Inflammatory macrophage treated with lipopolysaccharide for 4 hours (primary cell): Measurements from ENCODE around the gene MYO9A.

Experiments
- DNase-seq: peaks from one replicate; pipeline ENCODE4 v3.0.0-alpha.2; 2020

The MYO9A gene

DNA sequence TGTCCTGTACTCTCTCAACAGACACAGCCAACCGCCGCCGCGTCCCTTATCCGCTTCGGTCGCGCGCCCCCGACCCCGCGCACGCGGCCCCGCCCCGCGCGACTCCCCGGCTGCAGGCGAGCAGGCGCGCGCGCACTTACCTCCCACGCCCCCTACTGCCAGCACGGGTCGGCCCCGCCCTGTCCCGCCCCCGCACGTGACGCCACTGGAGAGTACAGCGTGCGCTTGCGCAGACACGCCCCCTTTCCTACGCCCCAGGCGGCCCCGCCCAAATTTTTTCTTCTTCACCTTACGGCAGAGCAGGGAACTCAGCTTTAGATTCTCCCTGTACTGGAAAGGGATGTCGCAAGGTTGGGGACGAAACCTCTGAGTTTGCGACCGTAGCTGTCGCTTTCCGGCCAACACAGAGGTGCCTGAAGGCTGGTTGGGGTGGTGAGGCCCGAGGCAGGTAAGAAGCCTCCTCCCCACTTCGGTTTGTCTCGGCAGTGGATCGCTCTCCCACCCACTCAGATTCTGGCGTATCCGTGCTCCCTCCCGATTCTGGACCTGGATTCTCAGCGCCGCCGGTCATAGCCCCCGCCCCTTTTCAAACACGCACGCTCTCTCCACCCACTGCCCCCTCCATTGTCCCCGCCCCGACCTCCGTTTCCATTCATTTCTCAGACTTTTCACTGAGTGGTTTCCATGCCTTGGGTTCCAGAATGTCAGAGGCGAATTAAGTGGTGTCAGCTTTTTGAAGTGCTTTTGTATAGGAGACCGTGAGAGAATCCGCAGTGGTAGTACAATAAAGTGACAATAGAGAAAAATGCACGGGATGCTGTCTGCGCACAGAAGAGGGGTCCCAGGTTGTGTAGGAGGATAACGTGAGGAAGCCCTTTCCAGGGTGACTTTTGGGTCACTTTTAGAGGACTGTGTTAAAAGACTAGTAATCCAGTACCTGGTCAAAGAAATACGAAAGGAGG, at the start of gene MYO9A, which contains the start of gene SENP8:
MYO9A (minus strand) TSS at position 134 of the 962 bp plus-strand sequence. CDS start 71,587 bp downstream, outside the sequence.
SENP8 (plus strand) TSS at position 387 of the 962 bp plus-strand sequence. CDS start 21,221 bp downstream, outside the sequence.
- peak; percentile 99 for DNase-seq

DNA sequence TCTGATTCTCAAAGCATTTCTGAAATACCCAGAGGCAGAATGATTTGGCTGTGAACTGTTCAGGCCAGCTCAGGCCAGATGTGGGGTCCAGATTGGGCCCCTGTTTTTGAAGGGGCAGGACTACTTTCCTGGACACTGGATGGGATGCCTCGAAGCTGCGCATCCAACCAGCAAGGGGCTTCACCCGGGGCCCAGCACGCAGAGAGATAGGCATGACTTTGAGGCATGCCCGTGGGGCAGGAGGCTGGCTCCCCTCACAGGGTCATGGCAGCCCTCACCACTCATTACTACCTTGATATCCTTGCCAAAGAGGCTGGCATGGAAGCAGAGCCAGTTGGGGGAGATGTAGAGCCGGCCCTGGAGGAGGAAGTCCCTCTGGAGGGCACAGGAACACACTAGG, 49.5 kb upstream of the MYO9A start:
- no peak for DNase-seq

DNA sequence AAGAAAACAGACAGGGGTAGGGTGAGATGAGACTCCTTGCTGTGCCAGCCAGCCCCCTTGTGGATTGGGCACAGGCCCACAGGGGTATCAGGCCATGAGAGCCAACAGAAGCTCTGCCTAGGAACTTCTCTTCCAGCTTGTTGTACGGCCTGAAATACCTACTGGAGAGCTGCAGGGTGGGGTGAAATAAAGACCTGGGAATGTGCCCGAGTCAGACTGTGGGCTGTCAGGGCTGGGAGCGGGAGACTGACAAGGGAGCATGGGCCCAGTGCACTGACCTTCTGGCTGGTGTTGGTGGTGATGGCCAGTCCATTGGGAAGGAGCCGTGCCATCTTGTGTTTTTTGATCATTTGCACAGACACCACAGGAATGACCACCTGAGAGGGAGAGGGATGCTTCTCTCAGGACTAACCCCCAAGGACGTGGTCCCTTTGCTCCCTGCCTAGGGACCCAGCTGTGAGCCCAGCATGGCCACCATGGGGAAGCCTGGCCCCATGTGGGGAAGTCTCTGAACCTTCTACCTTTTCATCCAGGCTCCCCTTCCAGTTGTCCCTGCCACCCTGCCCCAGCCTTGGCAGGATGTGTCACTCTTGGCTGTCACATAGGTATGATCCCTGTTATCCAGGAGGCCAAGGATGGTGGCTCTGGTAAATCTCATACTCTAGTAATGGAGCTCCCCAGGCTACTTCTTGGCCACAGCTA, 48.9 kb upstream of the MYO9A start:
- no peak for DNase-seq

DNA sequence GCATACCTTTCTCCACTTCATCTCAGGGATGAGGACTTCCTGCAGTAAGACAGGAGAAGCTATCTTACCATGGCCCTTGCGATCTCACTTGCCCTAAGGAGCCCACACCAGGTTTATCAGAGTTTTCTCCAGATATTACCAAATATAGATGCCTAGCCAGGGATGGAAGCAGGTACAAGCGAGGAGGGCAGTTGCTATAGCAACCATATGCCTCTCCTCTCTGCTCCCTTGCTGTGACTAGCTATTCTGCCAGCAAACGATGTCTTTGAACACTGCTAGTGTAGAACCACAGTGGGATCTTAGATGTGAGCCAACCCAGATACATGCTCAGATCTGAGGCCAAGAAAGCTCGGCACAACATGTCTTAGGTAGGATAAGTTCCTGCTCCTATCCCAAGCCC, 45.8 kb upstream of the MYO9A start:
- DNase-seq = no peak

DNA sequence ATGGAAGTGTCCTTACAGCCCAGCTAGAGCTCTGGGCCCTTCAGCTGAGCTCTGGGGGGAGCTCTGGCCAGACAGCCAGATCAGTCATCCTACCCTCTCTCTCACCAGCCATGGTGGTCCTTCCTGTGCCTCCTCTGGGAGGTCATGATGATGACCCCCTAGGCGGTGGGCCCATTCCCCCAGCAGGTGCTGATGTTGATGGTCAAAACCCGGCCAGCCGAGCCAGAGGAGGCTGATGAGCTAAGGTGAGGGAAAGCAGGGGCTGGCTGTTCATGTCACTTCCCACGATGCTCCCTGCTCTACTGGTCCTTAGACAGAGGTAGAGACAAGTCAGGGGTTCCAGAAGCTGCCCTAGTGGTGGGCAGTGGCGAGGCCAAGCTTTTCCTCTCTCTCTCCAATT, 44.6 kb upstream of the MYO9A start:
- no peak for DNase-seq

- no peak for DNase-seq
Measured at GRCh38 chr15:72161361-72162132, 43.6 kb upstream of the MYO9A start.

- DNase-seq = no peak
Measured at GRCh38 chr15:72160696-72161245, 42.8 kb upstream of the MYO9A start.

- peak; percentile 68 for DNase-seq
Measured at GRCh38 chr15:72156928-72157327, 39.0 kb upstream of the MYO9A start.

DNA sequence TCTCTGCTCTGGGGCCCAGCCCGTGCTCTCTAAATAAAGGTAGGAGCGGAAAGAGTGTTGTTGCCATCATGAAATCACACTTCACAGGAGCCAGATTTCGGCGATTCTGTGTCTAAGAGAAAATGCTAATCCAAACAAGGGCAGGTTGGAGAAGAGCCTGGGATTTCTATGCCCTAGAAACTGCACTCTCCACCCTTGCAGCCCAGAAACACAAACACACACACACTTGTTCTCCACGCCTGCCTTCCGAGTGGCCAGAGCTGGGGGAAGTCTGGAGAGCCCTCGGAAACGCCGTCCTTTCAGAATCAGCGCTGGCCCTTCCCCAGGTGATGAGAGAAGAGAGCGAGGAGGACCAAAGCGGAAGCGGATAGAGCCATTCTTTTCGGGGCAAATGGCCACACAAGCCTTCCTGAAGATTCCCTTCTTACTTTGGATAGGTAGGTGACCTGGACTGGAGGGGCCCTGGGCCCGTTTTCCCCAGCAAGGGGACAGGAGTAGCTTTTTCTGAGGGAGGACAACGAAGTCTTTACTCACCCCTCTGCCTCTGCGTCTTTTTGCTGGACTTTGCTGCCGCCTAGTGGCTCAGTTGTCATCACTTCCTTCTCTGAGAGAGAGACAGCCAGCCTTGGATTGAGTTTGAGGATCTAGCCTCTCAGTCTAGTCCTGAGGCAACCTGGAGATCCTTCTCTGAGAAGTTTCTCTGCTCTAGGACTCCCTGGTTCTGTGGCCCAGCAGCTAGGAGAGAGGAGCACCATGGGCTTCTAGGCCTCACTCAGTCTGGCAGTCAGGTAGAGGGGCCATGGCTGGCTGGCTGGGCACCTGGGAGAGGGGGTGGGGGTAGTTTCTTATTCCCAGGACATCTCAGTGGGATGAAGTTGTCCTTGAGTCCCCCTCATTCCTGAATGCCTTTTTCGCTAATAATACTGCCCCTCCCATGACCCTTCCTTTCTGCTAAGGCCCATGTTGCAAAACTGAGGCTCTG, 38.0 kb upstream of the MYO9A start:
- DNase-seq = peak; percentile 83

GRCh38 chr15:72155003-72155621, 37.2 kb upstream of the MYO9A start:
- peak; percentile 8 for DNase-seq

DNA sequence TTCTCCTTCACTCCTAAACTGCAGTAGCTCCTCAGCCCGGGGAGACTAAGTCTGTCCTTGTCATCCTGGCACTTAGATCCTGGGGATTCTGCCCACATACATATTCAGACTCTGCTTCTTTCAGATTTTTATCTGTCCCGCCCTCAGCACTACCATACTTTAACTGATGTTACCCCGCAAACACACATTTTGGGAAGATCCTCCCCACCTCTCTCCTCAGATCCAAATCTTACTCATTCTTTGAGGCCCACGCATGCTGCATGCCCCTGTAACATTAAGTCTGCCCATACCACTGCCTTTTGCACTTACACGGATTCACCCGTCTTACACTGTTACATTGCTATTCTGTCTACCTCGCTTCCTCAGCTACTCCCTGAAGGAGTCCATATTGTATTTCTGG, 36.4 kb upstream of the MYO9A start:
- no peak for DNase-seq

DNA sequence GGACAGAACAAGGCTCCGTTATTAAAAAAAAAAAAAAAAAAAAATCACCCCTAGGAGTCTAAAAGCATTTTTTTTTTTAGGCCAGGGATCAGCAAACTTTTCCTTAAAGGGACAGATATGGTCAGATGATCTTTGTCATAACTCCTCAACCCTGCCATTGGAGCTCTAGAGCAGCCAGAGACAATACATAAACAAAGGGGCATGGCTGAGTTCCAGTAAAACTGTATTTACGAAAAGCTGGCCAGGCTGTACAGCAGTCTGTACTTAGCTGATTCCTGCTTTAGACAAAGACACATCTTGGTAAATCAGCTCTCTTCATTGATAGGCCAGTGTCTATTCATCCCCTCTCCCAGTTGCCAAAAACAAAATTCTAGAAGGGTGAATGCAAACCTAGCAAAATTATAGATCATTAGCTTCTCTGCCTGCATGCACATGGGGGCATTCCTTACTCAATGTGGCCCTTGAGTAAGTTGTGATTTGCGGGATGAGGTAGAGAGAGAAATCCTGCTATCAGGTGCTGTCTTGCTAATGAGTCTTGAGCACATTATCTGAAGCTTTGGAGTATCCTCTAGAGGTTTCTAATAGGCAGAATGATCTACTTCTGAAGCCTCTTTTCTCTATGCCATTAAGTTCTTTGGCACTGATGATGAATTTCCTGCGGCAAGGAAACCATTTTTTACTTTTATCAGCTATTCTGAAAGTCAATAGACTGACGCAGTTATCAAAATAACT, 35.5 kb upstream of the MYO9A start:
- DNase-seq = no peak

GRCh38 chr15:72147418-72147817, 29.5 kb upstream of the MYO9A start:
- peak; percentile 43 for DNase-seq

GRCh38 chr15:72146934-72147333, 29.0 kb upstream of the MYO9A start:
- DNase-seq = no peak

- no peak for DNase-seq
Measured at GRCh38 chr15:72146221-72146620, 28.3 kb upstream of the MYO9A start.

- DNase-seq = peak; percentile 10
Measured at GRCh38 chr15:72141171-72142084, 23.5 kb upstream of the MYO9A start.

GRCh38 chr15:72140088-72140487, 22.1 kb upstream of the MYO9A start:
- DNase-seq = no peak

DNA sequence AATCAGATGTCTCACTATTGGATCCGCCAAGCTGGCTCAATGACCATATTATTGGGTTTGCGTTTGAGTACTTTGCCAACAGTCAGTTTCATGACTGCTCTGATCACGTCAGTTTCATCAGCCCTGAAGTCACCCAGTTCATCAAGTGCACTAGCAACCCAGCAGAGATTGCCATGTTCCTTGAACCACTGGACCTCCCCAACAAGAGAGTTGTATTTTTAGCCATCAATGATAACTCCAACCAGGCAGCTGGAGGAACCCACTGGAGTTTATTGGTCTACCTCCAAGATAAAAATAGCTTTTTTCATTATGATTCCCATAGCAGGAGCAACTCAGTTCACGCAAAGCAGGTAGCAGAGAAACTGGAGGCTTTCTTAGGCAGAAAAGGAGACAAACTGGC, 21.7 kb upstream of the MYO9A start:
- DNase-seq = no peak
